DND-41 (cell line): ENCODE data around the gene SPNS2.

Experiments
- ATAC-seq: fragments of 200-7000 bp; cut with Tn5 transposase; 3 replicates; pipeline ENCODE4 v1.9.1; 2021; ENCODE audit warnings: low read depth; ENCODE audit not compliant: insufficient read depth
- DNase-seq: peaks from one replicate; pipeline ENCODE4 v3.0.0-alpha.2; 2020
- H2AFZ ChIP-seq: 2 replicates; pipeline ENCODE4 v1.6.0; 2012; ENCODE audit warnings: low read depth, low read length
- H3K27ac ChIP-seq: 2 replicates; pipeline ENCODE4 v1.5.1; 2012; ENCODE audit warnings: low read length, inconsistent platforms
- H3K27me3 ChIP-seq: fragments of 200-600 bp; sonication (generic); 2 replicates; pipeline ENCODE4 v1.6.0; 2012; ENCODE audit warnings: low read length, mild to moderate bottlenecking, inconsistent platforms; ENCODE audit not compliant: insufficient read depth, poor library complexity
- H3K36me3 ChIP-seq: 2 replicates; pipeline ENCODE4 v1.5.1; 2012; ENCODE audit warnings: low read length, inconsistent platforms; ENCODE audit not compliant: insufficient read depth
- H3K4me1 ChIP-seq: 2 replicates; pipeline ENCODE4 v1.5.1; 2012; ENCODE audit warnings: mild to moderate bottlenecking, low read length; ENCODE audit not compliant: insufficient read depth
- H3K4me2 ChIP-seq: 2 replicates; pipeline ENCODE4 v1.6.0; 2012; ENCODE audit warnings: mild to moderate bottlenecking, moderate library complexity, low read length, inconsistent platforms; ENCODE audit not compliant: insufficient read depth
- H3K4me3 ChIP-seq, 2 experiments: fragments of 200-600 bp in 1 of 2; shearing (Covaris generic) in 1 of 2; 2 replicates each; pipeline ENCODE4 v1.5.1; 2012 to 2016; ENCODE audit warnings: inconsistent platforms in 2 of 2, low read length in 2 of 2, mild to moderate bottlenecking in 2 of 2, low read depth in 1 of 2, moderate library complexity in 1 of 2
- H3K79me2 ChIP-seq: 2 replicates; pipeline ENCODE4 v1.6.0; 2012; ENCODE audit warnings: low read length, inconsistent platforms; ENCODE audit not compliant: insufficient read depth
- H3K9ac ChIP-seq: 2 replicates; pipeline ENCODE4 v1.6.0; 2012; ENCODE audit warnings: low read depth, mild to moderate bottlenecking, inconsistent platforms, low read length, moderate library complexity
- H3K9me3 ChIP-seq: 2 replicates; pipeline ENCODE4 v1.5.1; 2012; ENCODE audit warnings: low read length, moderate library complexity, mild to moderate bottlenecking, inconsistent platforms; ENCODE audit not compliant: insufficient read depth, severe bottlenecking
- H4K20me1 ChIP-seq: 2 replicates; pipeline ENCODE4 v1.6.0; 2012; ENCODE audit warnings: low read length; ENCODE audit not compliant: insufficient read depth
- EZH2 ChIP-seq: IDR thresholded peaks from 3 replicates; pipeline ENCODE4 v1.6.1; 2012; ENCODE audit warnings: borderline replicate concordance, low read depth, mild to moderate bottlenecking, moderate library complexity, low read length, inconsistent platforms; ENCODE audit not compliant: severe bottlenecking
- TF ChIP-seq, protein P1 (sequence below): IDR thresholded peaks from 2 replicates; pipeline ENCODE4 v1.5.1; 2012; ENCODE audit warnings: borderline replicate concordance, low read length, moderate library complexity, mild to moderate bottlenecking; ENCODE audit not compliant: poor library complexity, severe bottlenecking; ENCODE audit errors: extremely low read depth

Gene SPNS2

DNA sequence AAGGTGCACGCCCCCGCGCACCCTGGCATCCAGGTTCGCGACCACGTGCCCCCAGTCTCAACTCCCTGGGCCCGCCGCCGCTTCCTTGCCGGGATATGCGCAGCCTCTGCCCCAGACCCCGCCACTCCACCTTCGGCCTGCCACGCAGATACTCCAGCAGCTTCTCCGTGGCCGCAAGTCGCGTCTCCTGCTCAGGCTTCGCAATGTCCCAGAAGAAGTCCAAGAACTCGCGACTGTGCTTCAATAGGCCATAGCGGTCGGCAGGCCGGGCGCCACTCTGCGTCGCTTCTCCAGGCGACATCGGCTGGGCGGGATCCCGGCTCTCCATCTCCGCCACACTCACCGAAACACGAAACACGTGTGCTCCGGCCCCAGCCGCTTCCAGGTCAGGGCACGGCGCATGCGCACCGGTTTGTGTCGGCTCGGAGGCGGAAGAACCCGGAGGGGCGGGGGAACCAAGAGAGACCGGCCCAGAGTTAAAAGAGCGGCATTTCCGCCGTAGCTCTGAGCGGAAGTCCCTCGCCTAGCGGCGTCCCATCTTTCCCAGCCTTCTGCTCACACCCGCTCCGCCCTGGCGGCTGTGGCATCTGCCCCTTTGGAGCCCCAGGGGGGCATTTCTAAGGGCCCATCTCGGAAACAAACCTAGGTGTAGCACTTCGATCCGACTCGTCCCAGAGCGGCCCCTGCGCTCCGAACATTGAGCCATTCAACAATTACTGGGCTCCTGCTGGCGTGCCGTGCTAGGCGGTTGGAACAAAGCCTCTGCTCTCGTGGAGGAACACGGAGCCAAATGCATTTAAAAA lies 56.5 kb downstream of the SPNS2 start, which contains the start of gene MYBBP1A:
MYBBP1A (minus strand) TSS at position 388 of the 803 bp plus-strand sequence; CDS start at position 328, 60 bp downstream.
- Histone ChIP-seq H3K79me2 (peaks cover 41% of the 10 kb centered on the region), H3K4me3 (peak within 1 kb of the TSS; percentile 92 to 95), H3K4me1 (peaks cover 30% of the 10 kb centered on the region), H3K4me2 (peak within 1 kb of the TSS; percentile 99), H4K20me1 (peaks cover 16% of the 10 kb centered on the region; the same call in 1 of the 2 replicates), H3K27me3 (no peaks in the 10 kb centered on the region), H3K36me3 (peaks cover 45% of the 10 kb centered on the region), H2AFZ (peak within 1 kb of the TSS; percentile 99), H3K27ac (peak within 1 kb of the TSS; percentile 98), H3K9ac (peak within 1 kb of the TSS; percentile 86), H3K9me3 (no peaks in the 10 kb centered on the region)
- no peak for TF ChIP-seq EZH2
- TF ChIP-seq, protein P1, sequence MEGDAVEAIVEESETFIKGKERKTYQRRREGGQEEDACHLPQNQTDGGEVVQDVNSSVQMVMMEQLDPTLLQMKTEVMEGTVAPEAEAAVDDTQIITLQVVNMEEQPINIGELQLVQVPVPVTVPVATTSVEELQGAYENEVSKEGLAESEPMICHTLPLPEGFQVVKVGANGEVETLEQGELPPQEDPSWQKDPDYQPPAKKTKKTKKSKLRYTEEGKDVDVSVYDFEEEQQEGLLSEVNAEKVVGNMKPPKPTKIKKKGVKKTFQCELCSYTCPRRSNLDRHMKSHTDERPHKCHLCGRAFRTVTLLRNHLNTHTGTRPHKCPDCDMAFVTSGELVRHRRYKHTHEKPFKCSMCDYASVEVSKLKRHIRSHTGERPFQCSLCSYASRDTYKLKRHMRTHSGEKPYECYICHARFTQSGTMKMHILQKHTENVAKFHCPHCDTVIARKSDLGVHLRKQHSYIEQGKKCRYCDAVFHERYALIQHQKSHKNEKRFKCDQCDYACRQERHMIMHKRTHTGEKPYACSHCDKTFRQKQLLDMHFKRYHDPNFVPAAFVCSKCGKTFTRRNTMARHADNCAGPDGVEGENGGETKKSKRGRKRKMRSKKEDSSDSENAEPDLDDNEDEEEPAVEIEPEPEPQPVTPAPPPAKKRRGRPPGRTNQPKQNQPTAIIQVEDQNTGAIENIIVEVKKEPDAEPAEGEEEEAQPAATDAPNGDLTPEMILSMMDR = peak; percentile 49
- DNase-seq = peak; percentile 98
- peak; percentile 97 for ATAC-seq

DNA sequence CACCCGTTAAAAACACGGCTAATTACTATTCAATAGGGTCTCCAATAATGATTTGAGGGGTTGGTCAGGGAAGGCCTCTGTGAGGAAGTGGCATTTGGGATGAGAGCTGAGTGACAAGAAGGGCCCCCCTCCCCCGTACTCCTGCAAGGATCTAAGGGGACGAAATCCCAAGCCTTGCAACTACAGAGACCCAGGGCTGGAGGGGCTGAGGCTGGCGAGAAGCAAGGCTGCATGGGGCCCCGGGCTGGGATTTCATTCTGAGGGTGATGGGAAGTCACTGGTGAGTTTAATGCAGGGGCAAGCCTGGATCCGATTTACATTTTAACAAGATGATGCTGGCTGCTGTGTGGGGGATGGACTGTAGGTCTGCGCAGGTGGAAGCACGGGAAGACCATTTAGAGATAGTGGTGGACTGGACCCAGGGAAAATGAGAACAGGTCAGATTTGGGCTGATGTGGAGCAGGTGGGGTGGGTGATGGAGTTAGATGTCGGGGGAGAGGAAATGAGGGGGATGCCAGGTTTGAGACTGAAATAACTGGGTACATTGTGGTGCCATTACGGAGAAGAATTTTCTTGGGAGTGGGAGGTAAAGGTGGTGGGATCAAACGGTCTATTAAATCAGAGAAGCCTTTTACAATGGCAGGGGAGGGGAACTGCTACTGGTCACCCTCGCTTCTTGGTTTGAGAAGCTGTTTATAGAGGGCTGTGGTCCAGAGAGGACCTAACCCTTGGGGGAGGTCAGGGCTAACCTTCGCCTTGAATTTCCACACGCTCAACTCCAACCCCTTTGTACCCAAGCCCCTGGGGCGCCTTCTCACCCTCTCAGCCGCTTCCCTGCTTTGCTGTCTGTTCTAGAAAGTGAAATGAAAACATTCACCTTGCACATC lies 57.4 kb downstream of the SPNS2 start:
- DNase-seq (no peak), ATAC-seq (no peak)
- Histone ChIP-seq H3K9me3 (no peaks in the 10 kb centered on the region), H3K27ac (peak overlapping the region; percentile 98), H3K79me2 (peaks cover 35% of the 10 kb centered on the region), H4K20me1 (peaks cover 9% of the 10 kb centered on the region; the same call in 1 of the 2 replicates), H3K27me3 (no peaks in the 10 kb centered on the region), H3K4me1 (peaks cover 30% of the 10 kb centered on the region), H3K4me3 (peak overlapping the region; percentile 92 to 95), H3K4me2 (peak overlapping the region; percentile 99), H2AFZ (peak overlapping the region; percentile 96), H3K9ac (peak overlapping the region; percentile 86), H3K36me3 (peaks cover 36% of the 10 kb centered on the region)
- no peak for TF ChIP-seq EZH2
- TF ChIP-seq, protein P1 = no peak

DNA sequence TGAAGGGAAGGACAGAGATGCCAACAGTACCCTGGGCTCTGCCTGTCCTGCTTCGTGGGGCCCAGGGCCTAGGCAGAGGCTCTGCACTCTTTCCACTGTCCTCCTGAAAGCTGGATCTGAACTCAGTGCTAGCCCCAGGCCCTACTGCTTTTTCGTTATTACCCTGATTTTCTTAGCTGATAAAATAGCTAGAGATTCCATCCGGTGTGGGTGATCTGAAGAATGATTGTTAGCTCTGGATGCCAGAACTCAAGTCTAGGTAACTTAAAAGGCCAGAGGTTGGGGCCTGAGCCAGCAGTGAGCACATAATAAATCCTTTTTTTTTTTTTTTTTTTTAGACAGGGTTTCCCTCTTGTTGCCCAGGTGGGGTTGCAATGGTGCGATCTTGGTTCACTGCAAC lies 58.3 kb downstream of the SPNS2 start:
- H2AFZ ChIP-seq = no peak overlapping the region
- no peaks in the 10 kb centered on the region for H3K27me3 ChIP-seq
- H3K9me3 ChIP-seq = no peaks in the 10 kb centered on the region
- H4K20me1 ChIP-seq = peaks cover 5% of the 10 kb centered on the region; the same call in 1 of the 2 replicates
- no peak overlapping the region for H3K9ac ChIP-seq
- no peak for DNase-seq
- H3K79me2 ChIP-seq = peaks cover 31% of the 10 kb centered on the region
- H3K4me3 ChIP-seq = no peak overlapping the region
- TF ChIP-seq, protein P1 = no peak
- H3K4me1 ChIP-seq = peaks cover 30% of the 10 kb centered on the region
- no peak overlapping the region for H3K27ac ChIP-seq
- peaks cover 28% of the 10 kb centered on the region for H3K36me3 ChIP-seq
- H3K4me2 ChIP-seq = no peak overlapping the region
- ATAC-seq = no peak
